ENCODE results near the gene SLBP.

The SLBP gene

DNA sequence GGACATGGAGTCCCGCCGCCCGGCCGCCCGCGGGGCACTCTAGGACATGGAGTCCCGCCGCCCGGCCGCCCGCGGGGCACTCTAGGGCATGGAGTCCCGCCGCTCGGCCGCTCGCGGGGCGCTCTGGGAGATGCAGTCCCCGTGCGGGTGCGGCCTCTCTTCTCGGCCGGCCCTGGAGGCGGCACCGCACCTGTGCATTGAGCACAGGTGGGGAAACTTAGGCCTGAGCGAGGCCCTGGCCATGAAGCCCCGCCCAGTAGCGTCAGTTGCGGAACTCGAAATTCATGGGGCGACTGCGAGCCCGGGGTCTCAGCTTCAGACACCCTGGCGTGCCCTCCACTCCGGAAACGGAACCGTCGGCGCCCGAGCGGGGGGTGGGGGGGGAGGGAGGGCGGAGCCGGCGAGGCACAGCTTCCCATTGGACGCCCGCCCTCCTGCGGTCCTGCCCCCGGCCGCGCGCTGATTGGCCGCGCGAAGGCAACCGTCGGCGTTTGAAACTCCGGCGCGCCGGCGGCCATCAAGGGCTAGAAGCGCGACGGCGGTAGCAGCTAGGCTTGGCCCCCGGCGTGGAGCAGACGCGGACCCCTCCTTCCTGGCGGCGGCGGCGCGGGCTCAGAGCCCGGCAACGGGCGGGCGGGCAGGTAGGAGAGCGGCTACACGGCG lies 9.0 kb upstream of the SLBP start, which contains the start of the genes TACC3 and TMEM129:
Gene TACC3 (plus strand): TSS at position 519 of the 663 bp plus-strand sequence. CDS start 1,901 bp downstream, outside the sequence.
Gene TMEM129 (minus strand): TSS at position 321 of the 663 bp plus-strand sequence. CDS start 486 bp downstream, outside the sequence.
- H3K9me3 ChIP-seq (ENCODE audit: control insufficient read depth, low read length) = no peaks in the 10 kb centered on the region
- peak within 1 kb of the TSS; percentile 87 for H3K4me3 ChIP-seq (ENCODE audit: low read length)
- peaks cover 51% of the 10 kb centered on the region for H3K4me1 ChIP-seq (ENCODE audit: control insufficient read depth, insufficient read depth, low read length)
- no peaks in the 10 kb centered on the region for H3K36me3 ChIP-seq (ENCODE audit: control insufficient read depth, insufficient read depth, low read length)
- no peaks in the 10 kb centered on the region for H3K27me3 ChIP-seq (ENCODE audit: control insufficient read depth, insufficient read depth, low read length)
- peak within 1 kb of the TSS; percentile 78 for H3K9ac ChIP-seq (ENCODE audit: low read length)

DNA sequence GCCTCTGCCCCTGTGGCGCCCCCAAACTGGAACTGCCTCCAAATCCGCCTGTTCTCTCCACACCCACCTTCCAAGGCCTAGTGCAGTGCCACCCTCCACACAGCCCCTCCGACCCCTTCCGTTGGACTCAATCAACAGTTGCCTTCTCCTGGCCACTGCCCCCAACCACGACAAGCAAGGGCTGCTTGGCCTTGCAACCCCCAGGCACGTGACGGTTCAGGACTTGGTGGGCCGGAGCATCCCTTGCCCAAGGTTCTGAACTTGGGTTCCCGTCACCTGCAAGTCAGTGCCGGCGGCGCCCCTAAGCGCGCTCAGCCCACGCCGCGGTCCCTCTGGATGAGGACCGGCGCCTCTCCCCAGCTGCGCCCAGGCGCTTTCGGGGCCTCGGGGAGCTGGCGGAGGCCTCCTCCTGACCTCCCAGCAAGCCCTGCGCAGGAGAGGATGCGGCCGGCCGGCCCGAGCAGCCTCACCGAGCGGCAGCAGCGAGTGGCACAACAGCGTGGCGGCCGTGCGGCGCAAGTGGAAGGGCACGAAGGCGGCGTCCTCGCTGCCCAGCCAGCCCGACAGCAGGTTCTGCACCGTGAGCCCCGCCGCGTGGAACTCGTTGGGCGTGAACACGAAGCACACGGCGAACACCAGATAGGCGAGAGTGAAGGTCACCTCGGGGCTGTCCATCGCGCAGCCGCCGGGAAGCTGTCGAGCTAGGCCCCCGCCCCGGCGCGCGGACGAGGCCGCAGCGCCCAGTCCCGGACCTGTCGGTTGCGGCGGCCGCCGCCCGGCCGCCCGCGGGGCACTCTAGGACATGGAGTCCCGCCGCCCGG lies 8.3 kb upstream of the SLBP start:
- Histone ChIP-seq H3K4me1 (ENCODE audit: control insufficient read depth, insufficient read depth, low read length) (peaks cover 48% of the 10 kb centered on the region), H3K9ac (ENCODE audit: low read length) (peak overlapping the region; percentile 78), H3K4me3 (ENCODE audit: low read length) (peak overlapping the region; percentile 87), H3K36me3 (ENCODE audit: control insufficient read depth, insufficient read depth, low read length) (no peaks in the 10 kb centered on the region), H3K9me3 (ENCODE audit: control insufficient read depth, low read length) (no peaks in the 10 kb centered on the region), H3K27me3 (ENCODE audit: control insufficient read depth, insufficient read depth, low read length) (no peaks in the 10 kb centered on the region)

DNA sequence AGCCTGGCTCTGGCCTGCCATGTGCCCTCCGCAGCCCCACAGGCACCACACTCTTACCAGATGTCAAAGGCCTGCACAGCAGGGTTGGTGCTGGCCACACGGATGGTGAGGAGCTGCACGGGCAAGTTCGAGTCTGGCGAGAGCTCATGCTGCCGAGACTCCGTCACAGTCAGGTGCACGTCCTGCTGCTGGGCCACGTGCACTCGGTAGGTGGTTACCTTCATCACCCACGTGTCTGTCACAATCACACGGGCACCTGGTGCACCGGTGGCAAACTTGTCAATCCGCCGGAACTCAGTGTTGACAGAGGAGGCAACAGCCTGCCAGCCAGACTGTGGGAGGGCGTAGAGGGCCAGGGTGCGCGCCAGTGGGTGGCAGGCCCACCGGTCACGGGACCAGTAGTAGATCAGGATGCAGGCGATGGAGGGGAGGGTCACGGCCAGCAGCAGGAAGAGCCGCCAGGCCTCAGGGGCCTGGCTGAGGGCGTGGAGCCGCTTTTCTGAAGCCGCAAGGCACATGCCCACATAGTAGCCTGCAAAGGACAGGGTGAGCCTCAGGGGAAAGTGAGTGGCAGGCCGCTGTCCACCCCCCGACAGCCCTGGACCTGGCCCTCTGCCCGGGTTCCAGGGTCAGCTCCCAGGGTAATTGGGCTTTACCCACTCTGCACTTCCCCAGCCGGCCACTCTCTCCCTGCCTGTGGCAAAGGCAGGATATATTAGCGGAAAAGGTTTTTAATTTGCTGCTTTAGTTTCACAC lies 6.2 kb upstream of the SLBP start:
- Histone ChIP-seq H3K36me3 (ENCODE audit: control insufficient read depth, insufficient read depth, low read length) (no peaks in the 10 kb centered on the region), H3K27me3 (ENCODE audit: control insufficient read depth, insufficient read depth, low read length) (no peaks in the 10 kb centered on the region), H3K4me3 (ENCODE audit: low read length) (no peak overlapping the region), H3K4me1 (ENCODE audit: control insufficient read depth, insufficient read depth, low read length) (peaks cover 48% of the 10 kb centered on the region), H3K9ac (ENCODE audit: low read length) (no peak overlapping the region), H3K9me3 (ENCODE audit: control insufficient read depth, low read length) (no peaks in the 10 kb centered on the region)

DNA sequence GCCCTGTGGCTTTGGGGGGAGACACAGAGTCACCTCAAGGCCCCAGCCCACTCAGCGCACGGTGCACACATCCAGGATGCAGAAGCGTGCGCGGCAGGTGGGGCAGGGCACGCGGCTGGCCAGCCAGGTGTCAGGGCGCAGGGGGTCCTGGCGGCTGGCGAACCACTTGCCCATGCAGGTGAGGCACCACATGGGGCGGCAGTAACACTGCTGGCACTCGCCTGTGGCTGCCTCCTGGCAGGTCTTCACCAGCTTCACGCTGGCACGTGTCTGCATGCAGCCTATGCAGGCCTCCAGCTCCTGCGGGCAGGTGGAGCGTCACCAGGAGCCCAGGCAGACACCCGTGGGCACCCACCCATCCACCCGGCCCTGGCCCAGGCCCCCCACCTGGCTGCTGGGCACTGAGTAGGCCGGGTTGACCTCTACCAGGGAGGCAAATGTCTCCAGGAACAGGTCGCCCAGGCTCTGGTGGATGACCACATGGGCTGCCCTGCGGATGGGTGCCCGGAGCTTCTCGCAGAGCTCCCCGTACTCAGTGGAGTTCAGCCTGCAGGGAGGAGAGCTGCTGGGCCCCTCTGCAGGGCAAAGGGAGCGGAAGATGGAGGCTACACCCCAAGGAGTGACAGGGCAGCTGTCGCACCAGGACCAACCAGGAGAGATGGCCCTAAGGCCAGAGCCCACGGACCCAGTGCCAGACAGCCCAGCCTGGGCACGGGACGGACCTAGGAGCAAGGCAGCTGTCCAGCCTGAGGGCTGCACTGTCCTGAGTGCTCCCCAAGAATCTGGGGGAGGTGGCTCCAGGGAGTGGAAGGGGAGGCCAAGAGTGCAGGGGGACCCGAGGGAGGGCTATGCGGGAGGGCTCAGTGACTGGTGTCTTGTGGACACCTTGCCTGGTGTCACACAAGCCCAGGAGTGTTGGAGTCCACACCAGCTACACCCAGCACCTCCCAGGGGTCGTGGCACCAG lies 5.3 kb upstream of the SLBP start:
- no peak overlapping the region for H3K4me3 ChIP-seq (ENCODE audit: low read length)
- H3K9me3 ChIP-seq (ENCODE audit: control insufficient read depth, low read length) = no peaks in the 10 kb centered on the region
- H3K27me3 ChIP-seq (ENCODE audit: control insufficient read depth, insufficient read depth, low read length) = no peaks in the 10 kb centered on the region
- H3K4me1 ChIP-seq (ENCODE audit: control insufficient read depth, insufficient read depth, low read length) = peaks cover 41% of the 10 kb centered on the region
- no peaks in the 10 kb centered on the region for H3K36me3 ChIP-seq (ENCODE audit: control insufficient read depth, insufficient read depth, low read length)
- H3K9ac ChIP-seq (ENCODE audit: low read length) = no peak overlapping the region

DNA sequence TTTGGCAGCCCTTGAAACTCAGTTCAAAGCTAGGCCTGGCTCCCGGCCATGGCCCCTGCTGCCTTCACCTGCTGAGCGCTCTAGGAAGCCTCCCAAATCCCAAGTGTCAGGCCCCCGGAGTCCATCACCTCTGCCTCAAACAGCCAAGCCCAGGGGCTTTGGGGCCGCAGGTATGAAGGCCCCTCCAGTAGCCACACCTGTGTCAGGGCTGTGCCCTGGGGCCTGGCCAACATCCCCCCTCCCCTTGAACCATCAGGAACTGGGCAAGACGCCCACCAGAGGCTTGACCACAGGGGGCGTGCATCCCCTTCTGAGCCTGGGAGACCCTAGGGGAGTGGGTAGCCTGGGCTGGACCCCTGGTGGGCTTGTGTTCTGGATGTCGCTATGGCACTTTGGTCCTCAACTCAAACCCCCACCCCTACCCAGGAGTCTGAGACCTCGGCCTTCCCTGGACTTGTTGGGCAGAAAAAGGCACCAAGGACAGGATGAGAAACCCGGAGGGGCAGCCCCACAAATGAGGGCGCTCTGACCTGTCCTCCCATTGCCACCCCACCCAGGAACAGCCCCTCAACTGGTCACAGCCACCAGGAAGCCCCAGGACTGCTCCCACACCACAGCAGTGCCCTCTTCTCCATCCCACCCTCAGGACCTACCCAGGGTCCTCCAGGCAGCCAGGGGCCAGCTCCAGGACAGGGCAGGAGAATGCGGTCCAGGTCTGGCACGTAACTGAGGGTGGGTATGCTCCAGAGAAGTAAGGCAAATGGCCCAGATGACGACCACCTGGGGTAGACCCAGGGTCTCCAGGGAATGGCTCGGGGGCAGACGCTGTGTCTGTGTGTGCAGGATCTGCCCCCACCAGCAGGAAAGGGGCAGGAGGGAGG lies 4.2 kb upstream of the SLBP start:
- H3K4me1 ChIP-seq (ENCODE audit: control insufficient read depth, insufficient read depth, low read length) = peaks cover 36% of the 10 kb centered on the region
- no peak overlapping the region for H3K9ac ChIP-seq (ENCODE audit: low read length)
- no peaks in the 10 kb centered on the region for H3K36me3 ChIP-seq (ENCODE audit: control insufficient read depth, insufficient read depth, low read length)
- no peaks in the 10 kb centered on the region for H3K27me3 ChIP-seq (ENCODE audit: control insufficient read depth, insufficient read depth, low read length)
- no peak overlapping the region for H3K4me3 ChIP-seq (ENCODE audit: low read length)
- no peaks in the 10 kb centered on the region for H3K9me3 ChIP-seq (ENCODE audit: control insufficient read depth, low read length)

DNA sequence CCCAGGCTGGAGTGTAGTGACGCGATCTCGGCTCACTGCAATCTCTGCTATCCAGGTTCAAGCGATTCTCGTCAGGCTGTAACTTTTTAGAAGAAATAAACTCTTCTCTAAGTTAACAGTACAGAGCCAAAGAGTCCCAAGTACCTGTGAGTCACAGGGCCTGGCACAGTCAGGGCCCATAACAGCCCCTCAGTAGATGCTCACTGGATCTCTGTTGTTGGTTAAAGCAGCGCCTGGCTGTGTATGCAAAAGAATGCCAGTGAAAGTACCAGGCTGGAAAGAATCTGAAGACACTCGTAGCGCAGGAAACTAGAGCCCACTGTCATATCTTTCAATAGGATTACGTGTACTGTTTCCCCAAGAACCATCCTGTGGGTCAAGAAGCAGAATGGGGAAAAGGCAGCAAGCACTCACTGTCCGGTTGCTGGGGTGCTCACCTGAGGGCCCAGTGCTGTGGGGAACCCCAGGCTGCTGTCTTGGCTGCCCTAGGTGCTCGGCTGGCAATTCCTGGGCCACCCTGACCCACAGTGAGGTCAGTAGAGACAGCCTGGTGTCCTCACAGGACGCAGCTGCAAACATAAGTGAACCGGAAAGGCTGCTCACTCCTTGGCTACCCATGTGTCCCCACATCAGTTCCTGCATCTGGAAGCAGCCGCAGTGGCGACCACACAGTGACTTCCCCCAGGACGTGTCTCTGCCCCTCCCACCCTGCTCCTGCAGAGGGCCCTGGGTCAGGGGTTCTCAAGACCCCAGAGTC lies 3.1 kb upstream of the SLBP start:
- Histone ChIP-seq H3K4me1 (ENCODE audit: control insufficient read depth, insufficient read depth, low read length) (peaks cover 38% of the 10 kb centered on the region), H3K9me3 (ENCODE audit: control insufficient read depth, low read length) (no peaks in the 10 kb centered on the region), H3K36me3 (ENCODE audit: control insufficient read depth, insufficient read depth, low read length) (no peaks in the 10 kb centered on the region), H3K9ac (ENCODE audit: low read length) (no peak overlapping the region), H3K27me3 (ENCODE audit: control insufficient read depth, insufficient read depth, low read length) (no peaks in the 10 kb centered on the region), H3K4me3 (ENCODE audit: low read length) (no peak overlapping the region)

DNA sequence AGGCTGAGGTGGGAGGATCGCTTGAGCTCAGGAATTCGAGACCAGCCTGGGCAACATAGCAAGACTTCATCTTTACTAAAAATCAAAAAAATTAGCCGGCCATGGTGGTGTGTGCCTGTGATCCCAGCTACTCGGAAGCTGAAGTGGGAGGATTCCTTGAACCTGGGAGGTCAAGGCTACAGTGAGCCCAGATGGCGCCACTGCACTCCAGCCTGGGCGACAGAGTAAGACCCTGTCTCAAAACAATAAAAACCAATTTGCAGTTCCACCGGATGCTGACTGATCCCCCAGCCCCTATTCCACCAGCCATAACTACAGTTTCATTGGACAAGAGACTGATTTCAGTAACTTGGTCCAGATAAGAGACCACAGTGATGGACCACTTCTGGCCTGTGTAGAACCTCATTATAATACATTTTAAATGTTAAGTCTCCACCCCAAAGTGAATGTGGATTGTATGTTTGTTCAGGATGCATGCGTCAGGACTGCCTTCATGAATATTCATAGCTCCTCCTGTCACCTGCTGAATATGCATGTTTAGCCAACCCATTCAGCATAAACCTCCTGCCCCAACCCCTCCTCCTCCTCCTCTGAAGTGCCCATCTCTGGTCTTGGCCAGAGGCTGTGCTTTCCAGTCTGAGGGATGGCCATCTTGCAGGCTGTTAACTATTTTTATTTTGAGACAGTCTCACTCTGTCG lies 2.3 kb upstream of the SLBP start:
- H3K4me1 ChIP-seq (ENCODE audit: control insufficient read depth, insufficient read depth, low read length) = peaks cover 36% of the 10 kb centered on the region

DNA sequence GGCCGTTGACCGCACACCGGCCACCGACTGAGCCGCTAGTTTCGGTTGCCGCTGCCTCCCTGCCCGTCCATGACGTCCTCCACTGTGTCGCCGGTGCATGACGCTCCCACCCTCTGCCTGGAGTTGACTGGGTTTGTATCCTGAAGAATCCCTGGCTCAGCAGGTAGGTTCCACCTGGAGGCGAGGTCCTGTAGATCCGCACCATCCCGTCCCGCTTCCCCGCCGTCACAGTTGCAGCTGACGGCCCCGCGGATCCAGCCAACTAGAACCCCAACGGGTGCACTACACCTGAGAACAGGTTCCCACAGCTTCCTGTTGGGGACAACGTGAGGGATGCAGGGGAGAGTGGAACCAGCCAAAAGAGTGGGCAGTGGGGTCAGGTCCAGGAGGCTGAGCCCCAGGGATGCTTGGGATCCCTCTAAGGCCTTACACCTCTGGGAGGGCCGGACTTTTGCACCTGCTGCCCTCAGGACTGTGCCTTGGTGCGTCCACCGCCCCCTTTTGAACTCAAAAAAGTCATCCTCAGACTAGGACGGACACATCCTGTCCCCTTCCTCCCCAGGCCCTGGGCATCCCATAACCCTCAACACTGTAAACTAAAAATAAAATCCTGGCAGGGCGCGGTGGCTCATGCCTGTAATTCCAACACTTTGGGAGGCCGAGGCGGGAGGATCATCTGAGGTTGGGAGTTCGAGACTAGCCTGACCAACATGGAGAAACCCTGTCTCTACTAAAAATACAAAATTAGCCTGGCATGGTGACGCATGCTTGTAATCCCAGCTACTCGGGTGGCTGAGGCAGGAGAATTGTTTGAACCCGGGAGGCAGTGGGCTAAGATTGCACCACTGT lies 1.1 kb upstream of the SLBP start:
- Histone ChIP-seq H3K36me3 (ENCODE audit: control insufficient read depth, insufficient read depth, low read length) (no peaks in the 10 kb centered on the region), H3K9me3 (ENCODE audit: control insufficient read depth, low read length) (no peaks in the 10 kb centered on the region), H3K4me3 (ENCODE audit: low read length) (peak overlapping the region; percentile 72), H3K27me3 (ENCODE audit: control insufficient read depth, insufficient read depth, low read length) (no peaks in the 10 kb centered on the region), H3K4me1 (ENCODE audit: control insufficient read depth, insufficient read depth, low read length) (peaks cover 27% of the 10 kb centered on the region), H3K9ac (ENCODE audit: low read length) (peak overlapping the region; percentile 87)

More for the DNA sequence above, 2.3 kb upstream of the SLBP start:
- no peaks in the 10 kb centered on the region for H3K36me3 ChIP-seq (ENCODE audit: control insufficient read depth, insufficient read depth, low read length)
- no peaks in the 10 kb centered on the region for H3K9me3 ChIP-seq (ENCODE audit: control insufficient read depth, low read length)
- no peak overlapping the region for H3K4me3 ChIP-seq (ENCODE audit: low read length)
- H3K27me3 ChIP-seq (ENCODE audit: control insufficient read depth, insufficient read depth, low read length) = no peaks in the 10 kb centered on the region
- no peak overlapping the region for H3K9ac ChIP-seq (ENCODE audit: low read length)

DNA sequence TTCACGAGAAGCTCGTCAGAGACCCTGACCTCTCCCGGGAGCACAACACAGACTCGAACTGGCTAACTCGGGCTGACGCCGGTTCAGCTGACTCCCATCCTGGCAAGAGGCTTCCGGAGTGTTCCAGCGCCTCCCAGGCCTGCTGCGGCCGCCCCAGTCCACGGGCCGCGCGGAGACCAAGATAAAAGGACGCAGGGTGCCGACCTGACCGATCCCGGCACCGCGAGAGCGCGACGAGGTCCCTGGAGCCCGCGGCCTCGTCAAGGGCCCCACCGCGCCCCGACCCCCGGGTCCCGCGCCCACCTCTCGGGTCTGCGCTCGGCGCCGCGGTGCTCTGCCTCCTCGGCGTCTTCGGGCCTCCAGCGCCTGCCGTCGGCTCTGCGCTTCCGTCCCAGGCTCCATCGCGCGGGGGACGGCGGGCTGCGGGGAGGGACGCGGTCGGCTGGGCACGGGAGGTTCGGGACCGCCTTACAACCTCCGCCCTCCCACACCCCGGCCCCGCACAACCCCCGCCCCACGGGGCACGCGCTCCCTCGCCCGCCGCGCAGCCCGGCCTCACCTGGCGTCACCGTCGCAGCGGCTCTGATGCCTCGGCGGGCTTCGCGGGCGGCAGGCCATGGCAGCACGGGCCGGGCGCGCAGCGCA lies 426 bp downstream of the SLBP start:
- Histone ChIP-seq H3K27me3 (ENCODE audit: control insufficient read depth, insufficient read depth, low read length) (no peaks in the 10 kb centered on the region), H3K9ac (ENCODE audit: low read length) (peak overlapping the region; percentile 87), H3K36me3 (ENCODE audit: control insufficient read depth, insufficient read depth, low read length) (no peaks in the 10 kb centered on the region), H3K9me3 (ENCODE audit: control insufficient read depth, low read length) (no peaks in the 10 kb centered on the region), H3K4me1 (ENCODE audit: control insufficient read depth, insufficient read depth, low read length) (peaks cover 18% of the 10 kb centered on the region), H3K4me3 (ENCODE audit: low read length) (peak overlapping the region; percentile 99)

Data from mucosa of stomach (tissue), 1 donor.